HepG2 (cell line): ENCODE results near the gene BMP6. TPM values are rescaled to one million over a fixed set of nuclear protein-coding genes. Genes with fewer than 3 reads are reported as not detected.
A peak's percentile ranks its signal among the peaks of the same experiment; 100 is the strongest.

Source experiments
- BRD4 ChIP-seq: sonication (generic); formaldehyde crosslinking; IDR thresholded peaks from 2 replicates; pipeline ENCODE4 v1.4.0; 2020; ENCODE audit warnings: missing genetic modification reagents
- HNF1A ChIP-seq, 2 experiments: sonication (generic) in 1 of 2; formaldehyde crosslinking in 1 of 2; IDR thresholded peaks; 2 replicates each; pipeline versions ENCODE4 v1.4.0 to v1.6.1; 2016 to 2020; ENCODE audit warnings: borderline replicate concordance in 1 of 2, low read depth in 1 of 2, mild to moderate bottlenecking in 1 of 2, missing genetic modification reagents in 1 of 2
- HOXA5 ChIP-seq: sonication (generic); formaldehyde crosslinking; IDR thresholded peaks from 2 replicates; pipeline ENCODE4 v1.4.0; 2020; ENCODE audit warnings: missing genetic modification reagents
- RORA ChIP-seq: sonication (generic); formaldehyde crosslinking; IDR thresholded peaks from 2 replicates; pipeline ENCODE4 v1.5.0; 2020; ENCODE audit warnings: mild to moderate bottlenecking, missing genetic modification reagents, moderate library complexity
- SP4 ChIP-seq: sonication (generic); formaldehyde crosslinking; IDR thresholded peaks from 2 replicates; pipeline ENCODE4 v1.8.1; 2023; ENCODE audit warnings: mild to moderate bottlenecking, missing genetic modification reagents
- ZBTB42 ChIP-seq: sonication (generic); formaldehyde crosslinking; IDR thresholded peaks from 2 replicates; pipeline ENCODE4 v1.5.0; 2020; ENCODE audit warnings: mild to moderate bottlenecking, missing genetic modification reagents
- ZNF280D ChIP-seq: sonication (generic); formaldehyde crosslinking; IDR thresholded peaks from 2 replicates; pipeline ENCODE4 v1.5.1; 2020; ENCODE audit warnings: mild to moderate bottlenecking, missing genetic modification reagents
- ZNF891 ChIP-seq: sonication (generic); formaldehyde crosslinking; IDR thresholded peaks from 2 replicates; pipeline ENCODE4 v1.5.0; 2020; ENCODE audit warnings: mild to moderate bottlenecking, missing genetic modification reagents
- polyA plus RNA-seq, 8 experiments: library from polyadenylated mRNA; depleted of rRNA in 3 of 8; stranded (reverse) in 7 of 8; unstranded in 1 of 8; fragments of >200 nt; fragmentation: Illumina TruSeq in 4 of 8; extraction: Trizol in 4 of 8; gene quantifications; 2 replicates each; pipeline versions ENCODE4 v1.2.1 to v1.2.3, GENCODE V29; 2011 to 2016; ENCODE audit warnings: low read depth in 4 of 8, missing spikeins in 1 of 8, mixed read lengths in 1 of 8; ENCODE audit not compliant: insufficient read depth in 1 of 8
- total RNA-seq, 5 experiments: library from RNA; depleted of rRNA; stranded (reverse); fragments of >200 nt; fragmentation: Illumina TruSeq; extraction: Trizol; gene quantifications; 2 replicates each; pipeline ENCODE4 v1.2.3, GENCODE V29; 2016; ENCODE audit warnings: low read depth in 1 of 5
- TF ChIP-seq, protein P1 (sequence below): sonication (generic); formaldehyde crosslinking; IDR thresholded peaks from one replicate; pipeline ENCODE4 v1.5.1; 2020; ENCODE audit warnings: mild to moderate bottlenecking, missing genetic modification reagents; ENCODE audit errors: not compliant biosample characterization
- TF ChIP-seq, protein P2 (sequence below): sonication (generic); formaldehyde crosslinking; IDR thresholded peaks from 2 replicates; pipeline ENCODE4 v1.8.0; 2022; ENCODE audit warnings: mild to moderate bottlenecking, missing genetic modification reagents, moderate library complexity

BMP6 gene
- total and polyA plus RNA-seq, 2 of the 13 experiments (the other 11 are each of a cell fraction or from before 2014, with no cell fraction given): 0.09 to 0.18 TPM

DNA sequence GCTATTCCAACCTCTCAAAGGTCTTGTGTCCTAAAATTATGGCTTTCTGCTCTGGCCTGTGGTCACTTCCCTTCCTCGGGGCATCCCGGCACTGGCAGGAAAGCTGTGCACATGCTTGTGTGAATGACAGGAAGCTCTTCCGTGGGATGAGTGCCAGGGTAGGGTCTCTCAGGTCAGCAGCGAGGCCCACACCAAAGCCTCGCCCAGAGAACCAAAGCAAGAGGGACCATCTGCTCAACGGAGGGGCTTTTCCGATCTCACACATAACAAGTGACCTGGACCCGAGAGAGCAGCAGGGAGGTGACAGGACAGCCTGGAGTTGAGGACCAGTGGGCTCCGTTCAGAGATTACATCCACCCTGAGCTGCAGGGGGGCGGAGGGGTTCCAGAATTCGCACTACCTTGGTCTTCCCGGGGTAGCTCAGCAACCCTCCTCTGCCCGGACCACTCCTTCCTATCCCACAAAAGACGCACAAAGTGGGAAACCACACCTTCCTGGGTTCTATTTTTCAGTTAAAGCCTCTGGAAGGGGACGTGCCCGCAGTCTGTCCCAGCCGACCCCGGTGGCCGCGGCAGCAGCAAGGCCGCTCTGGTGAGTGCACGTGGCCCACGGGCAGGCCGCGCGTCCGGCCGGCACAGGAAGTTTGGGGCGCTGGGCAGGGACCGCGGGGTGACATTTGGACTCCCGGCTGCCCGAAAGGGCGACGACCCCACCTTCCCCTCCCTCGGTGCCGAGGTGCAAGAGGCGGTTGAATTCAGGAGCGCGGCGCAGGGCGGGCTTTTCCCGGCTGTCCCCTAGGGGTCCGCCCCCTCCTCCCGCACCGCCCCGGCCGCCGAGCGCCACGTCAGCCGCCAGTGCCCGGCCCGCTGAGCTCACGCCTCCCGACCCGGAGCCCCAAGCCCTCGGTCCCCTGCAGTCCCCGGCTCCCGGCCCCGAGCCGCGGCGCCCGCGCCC, 183.7 kb downstream of the BMP6 start (continued):
- TF ChIP-seq HNF1A (IDR thresholded peaks at IDR 0.05; ENCODE audit: low read depth): no peak
- TF ChIP-seq HNF1A (CRISPR knock-in tag; IDR thresholded peaks at IDR 0.05; ENCODE audit: borderline replicate concordance): peak; percentile 62; the same call in 1 of the 2 replicates
- no peak for TF ChIP-seq ZBTB42 (CRISPR knock-in tag)
- peak; percentile 76 for TF ChIP-seq ZNF280D (CRISPR knock-in tag)
- TF ChIP-seq HOXA5 (CRISPR knock-in tag): peak; percentile 64; the same call in 1 of the 2 replicates
- TF ChIP-seq, protein P1, sequence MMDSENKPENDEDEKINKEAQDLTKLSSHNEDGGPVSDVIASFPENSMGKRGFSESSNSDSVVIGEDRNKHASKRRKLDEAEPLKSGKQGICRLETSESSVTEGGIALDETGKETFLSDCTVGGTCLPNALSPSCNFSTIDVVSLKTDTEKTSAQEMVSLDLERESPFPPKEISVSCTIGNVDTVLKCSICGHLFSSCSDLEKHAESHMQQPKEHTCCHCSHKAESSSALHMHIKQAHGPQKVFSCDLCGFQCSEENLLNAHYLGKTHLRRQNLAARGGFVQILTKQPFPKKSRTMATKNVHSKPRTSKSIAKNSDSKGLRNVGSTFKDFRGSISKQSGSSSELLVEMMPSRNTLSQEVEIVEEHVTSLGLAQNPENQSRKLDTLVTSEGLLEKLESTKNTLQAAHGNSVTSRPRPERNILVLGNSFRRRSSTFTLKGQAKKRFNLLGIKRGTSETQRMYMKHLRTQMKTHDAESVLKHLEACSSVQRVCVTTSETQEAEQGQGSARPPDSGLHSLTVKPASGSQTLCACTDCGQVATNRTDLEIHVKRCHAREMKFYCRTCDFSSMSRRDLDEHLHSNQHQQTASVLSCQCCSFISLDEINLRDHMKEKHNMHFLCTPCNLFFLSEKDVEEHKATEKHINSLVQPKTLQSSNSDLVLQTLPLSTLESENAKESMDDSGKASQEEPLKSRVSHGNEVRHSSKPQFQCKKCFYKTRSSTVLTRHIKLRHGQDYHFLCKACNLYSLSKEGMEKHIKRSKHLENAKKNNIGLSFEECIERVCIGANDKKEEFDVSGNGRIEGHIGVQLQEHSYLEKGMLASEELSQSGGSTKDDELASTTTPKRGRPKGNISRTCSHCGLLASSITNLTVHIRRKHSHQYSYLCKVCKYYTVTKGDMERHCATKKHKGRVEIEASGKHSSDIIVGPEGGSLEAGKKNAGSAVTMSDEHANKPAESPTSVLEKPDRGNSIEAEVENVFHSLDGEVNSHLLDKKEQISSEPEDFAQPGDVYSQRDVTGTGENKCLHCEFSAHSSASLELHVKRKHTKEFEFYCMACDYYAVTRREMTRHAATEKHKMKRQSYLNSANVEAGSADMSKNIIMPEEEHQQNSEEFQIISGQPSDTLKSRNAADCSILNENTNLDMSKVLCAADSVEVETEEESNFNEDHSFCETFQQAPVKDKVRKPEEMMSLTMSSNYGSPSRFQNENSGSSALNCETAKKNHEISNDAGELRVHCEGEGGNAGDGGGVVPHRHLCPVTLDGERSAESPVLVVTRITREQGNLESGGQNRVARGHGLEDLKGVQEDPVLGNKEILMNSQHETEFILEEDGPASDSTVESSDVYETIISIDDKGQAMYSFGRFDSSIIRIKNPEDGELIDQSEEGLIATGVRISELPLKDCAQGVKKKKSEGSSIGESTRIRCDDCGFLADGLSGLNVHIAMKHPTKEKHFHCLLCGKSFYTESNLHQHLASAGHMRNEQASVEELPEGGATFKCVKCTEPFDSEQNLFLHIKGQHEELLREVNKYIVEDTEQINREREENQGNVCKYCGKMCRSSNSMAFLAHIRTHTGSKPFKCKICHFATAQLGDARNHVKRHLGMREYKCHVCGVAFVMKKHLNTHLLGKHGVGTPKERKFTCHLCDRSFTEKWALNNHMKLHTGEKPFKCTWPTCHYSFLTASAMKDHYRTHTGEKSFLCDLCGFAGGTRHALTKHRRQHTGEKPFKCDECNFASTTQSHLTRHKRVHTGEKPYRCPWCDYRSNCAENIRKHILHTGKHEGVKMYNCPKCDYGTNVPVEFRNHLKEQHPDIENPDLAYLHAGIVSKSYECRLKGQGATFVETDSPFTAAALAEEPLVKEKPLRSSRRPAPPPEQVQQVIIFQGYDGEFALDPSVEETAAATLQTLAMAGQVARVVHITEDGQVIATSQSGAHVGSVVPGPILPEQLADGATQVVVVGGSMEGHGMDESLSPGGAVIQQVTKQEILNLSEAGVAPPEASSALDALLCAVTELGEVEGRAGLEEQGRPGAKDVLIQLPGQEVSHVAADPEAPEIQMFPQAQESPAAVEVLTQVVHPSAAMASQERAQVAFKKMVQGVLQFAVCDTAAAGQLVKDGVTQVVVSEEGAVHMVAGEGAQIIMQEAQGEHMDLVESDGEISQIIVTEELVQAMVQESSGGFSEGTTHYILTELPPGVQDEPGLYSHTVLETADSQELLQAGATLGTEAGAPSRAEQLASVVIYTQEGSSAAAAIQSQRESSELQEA (CRISPR knock-in tag): peak; percentile 95
- TF ChIP-seq BRD4: peak; percentile 62; the same call in 1 of the 2 replicates
- no peak for TF ChIP-seq RORA (CRISPR knock-in tag)
- TF ChIP-seq ZNF891 (CRISPR knock-in tag): peak; percentile 41; the same call in 1 of the 2 replicates
- peak; percentile 70 for TF ChIP-seq SP4 (CRISPR knock-in tag)
- TF ChIP-seq, protein P2, sequence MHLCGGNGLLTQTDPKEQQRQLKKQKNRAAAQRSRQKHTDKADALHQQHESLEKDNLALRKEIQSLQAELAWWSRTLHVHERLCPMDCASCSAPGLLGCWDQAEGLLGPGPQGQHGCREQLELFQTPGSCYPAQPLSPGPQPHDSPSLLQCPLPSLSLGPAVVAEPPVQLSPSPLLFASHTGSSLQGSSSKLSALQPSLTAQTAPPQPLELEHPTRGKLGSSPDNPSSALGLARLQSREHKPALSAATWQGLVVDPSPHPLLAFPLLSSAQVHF (CRISPR knock-in tag): peak; percentile 86
